ENCODE results near the gene TBPL1.
"Not testable (repeated sequence)": the region's sequence is repeated elsewhere in the genome, so short reads cannot be mapped to it uniquely, and the experiment has no call there.

The TBPL1 gene

DNA sequence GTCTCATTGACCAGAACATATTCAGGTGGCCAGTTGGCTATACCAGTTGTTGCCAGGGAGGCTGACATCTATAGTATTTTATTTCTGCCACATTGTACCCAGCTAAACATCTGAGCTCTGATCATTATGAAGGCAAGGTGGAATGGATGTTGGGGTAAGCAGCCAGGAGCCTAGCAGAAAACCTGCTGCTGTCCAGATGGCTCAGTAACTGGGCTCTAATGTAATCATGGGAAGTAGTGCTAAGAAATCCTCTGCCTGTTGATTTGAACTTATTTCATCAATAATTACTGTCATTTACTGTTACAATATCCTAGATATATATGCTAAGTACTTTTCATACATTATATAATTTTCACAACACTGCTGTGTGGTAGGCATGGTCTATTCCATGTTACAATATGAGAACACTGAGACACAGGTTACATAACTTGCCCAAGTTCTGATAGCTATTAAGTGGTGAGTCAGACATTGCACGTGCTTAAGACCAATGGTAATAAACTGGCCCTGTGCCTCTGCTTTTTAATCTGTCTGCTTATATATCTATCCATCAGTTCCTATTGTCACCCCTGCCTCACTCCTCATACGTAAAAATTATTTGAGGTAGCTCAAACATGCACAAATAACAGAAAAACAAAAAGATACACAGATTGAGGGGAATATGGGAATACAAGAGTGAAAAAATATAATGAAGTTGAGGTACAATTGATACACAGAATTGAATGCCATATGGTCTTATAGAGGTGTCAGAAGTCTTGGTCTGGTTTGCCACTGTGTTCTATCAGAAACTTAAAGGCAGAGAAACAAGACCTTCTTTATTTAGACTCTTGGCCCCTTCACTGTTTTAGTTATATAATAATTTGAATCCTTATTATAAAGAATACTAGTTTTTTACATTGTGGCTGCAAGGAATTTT lies 25.2 kb downstream of the TBPL1 start:
- no peak for FAIRE-seq

DNA sequence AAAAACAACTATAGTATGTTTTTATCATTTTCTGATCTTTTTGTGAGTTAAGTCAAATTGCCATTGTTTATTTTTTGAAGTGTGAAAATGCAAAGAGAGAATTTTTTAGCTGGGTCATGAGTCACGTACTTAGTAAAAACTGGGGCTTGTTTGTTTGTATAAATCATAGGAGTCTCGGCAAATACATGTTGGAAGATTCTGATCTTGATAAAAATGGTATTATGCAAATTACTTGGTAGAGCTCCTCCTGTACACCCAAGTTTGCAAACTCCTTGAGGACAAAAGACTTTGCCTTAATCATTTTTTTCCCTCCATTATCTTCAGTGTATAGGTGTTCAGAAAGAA lies 25.8 kb downstream of the TBPL1 start:
- no peak for FAIRE-seq

DNA sequence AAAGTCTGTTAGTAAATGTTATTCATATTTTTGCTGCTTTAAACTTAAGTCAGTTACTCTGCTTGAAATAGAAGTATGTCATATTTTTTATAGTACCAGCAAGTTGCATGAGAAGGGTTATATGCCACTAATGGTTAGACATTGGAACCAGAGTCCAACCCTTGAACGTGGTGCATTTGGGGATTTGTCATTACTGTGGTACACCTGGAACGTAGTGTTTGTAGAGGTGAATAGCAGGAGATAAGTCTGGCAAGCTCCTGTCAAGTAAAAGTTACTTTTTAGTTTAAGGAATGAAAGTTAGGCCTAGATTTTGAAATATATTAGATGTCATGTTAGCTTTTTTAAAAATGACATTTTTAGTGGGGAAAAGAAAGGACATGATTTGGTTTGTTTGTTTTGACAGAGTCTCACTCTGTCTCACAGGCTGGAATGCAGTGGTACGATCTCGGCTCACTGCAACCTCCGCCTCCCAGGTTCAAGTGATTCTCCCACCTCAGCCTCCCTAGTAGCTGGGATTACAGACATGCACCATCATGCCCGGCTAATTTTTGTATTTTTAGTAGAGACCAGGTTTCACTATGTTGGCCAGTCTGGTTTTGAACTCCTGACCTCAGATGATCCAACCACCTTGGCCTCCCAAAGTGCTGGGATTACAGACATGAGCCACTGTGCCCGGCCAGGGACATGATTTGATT lies 26.4 kb downstream of the TBPL1 start:
- FAIRE-seq, result not testable (repeated sequence)

DNA sequence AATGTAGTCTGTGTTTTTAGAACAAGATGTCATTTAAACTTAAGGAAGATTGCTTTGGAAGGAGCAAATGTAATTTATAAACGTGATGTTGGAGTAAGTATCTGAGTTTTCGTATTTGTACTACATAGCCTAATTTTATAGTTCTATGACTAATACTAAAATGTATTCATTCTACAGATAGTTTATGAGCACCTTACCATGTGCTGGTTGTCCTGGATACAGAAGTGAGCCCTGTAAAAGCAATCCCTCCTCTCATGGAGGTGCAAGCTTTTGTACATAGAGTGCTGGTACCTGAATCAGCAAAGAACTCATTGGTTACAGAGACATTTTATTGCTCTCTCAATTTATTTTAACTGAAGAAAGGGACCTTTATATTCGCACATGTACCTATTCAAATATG lies 27.1 kb downstream of the TBPL1 start:
- peak; percentile 41 for FAIRE-seq

DNA sequence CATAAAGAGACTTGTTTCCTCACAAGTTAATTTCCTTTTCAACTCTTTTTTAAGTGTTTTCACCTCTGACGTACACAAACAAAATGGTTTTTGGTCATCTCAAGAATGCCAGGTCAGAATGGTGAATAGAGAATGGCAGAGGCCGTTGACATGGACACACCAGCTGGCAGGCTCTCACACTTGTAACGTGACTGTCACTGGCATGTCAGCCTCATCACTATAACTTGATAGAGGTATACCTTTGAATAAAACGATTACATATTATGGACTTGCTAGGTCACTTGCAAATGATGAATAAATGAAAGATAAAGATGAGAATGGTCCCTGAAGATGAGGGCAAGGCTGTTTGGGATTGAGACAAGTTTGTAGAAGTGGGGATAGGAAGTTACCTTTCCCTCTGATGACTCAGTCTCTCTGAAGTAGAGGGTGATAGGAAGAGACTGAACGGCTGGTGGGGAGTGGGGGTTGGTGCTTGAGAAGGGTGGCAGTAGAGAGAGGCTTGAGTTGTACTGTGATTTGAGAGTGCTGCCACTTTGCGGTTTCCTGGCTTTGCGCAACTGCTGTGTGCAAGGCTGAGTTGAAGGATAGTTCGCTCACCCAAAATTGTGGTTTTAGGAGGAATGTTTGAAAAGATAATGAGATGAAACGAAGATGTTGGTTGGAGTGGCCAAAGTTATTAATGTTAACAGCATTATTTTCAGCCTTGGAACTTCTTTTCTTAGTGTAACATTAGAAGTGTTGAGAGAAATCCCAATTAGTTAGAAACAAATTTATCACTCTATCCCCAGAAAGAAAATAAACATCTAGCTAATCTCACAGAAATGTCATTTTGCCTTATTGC lies 30.3 kb downstream of the TBPL1 start:
- FAIRE-seq, result no peak

DNA sequence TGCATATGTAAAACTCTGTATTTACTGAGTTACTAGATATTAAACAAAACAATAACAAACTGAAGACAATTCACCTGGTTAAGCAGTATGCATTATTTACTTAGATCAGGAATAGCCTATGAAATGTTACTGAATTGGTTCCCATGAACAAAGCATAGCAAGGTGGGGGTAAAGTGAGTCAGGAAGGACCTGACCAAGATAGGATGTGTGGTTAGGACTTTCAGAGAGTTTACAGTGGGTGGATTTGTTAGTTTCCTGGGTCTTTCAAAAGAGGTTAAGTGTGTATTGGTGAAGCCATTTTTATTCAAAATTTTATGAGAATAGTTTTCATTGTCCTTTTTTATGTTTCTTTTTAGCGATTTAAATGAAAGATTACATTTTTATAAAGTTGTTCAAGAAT lies 32.9 kb downstream of the TBPL1 start:
- FAIRE-seq, result no peak

DNA sequence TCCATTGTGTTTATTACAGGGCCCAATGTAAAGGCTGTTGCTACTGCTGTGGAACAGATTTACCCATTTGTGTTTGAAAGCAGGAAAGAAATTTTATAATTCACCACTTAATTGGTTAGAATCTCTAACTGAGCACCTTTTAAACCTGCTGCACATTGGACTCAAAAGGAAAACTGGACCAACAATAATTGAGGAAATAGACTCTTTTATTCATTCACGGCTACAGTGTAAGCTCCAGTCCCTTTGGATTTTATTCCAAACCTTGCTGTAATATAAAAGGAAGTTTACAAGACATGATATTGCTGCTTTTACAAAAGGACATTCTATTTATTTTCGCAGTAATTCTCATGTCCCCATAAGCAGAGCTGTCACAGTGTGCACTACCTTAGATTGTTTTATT lies 33.9 kb downstream of the TBPL1 start:
- no peak for FAIRE-seq

DNA sequence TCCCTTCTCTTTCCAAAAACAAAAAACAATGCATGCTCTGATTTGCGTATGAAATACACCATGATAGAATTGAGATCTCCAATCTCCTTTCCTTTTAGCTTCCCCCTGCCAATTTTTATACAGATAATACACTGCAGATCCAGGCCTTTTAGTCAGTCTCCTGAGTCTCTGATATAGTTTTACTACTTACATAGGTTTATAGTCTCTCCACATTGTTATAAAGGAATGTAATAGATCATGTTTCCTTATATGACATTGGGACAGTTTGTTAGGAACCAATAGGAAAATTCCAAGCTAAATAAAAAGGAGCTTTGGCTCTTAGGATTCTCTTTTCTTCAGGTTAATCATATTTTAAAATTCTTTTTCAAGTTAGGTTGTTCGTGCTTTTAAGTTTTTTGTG lies 36.5 kb downstream of the TBPL1 start:
- FAIRE-seq, result peak; percentile 21

DNA sequence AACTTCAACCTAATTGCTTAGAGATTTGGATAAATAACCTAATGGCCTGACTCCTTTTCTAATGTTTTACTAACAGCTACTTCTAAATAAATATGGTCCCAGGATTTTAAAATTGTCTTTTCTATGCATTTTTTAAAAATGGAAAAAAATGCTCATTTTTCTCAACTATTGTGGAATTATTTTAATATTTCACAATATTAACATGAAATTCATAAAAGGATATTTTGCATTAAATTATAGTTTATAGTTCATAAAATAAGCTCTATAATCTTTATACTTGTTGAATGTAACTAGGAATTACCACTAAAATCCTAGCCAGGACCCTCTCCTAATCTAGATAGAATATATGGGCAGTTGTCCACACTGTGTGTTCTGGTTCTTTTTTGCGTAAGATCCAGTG lies 37.3 kb downstream of the TBPL1 start:
- FAIRE-seq, result peak; percentile 14

DNA sequence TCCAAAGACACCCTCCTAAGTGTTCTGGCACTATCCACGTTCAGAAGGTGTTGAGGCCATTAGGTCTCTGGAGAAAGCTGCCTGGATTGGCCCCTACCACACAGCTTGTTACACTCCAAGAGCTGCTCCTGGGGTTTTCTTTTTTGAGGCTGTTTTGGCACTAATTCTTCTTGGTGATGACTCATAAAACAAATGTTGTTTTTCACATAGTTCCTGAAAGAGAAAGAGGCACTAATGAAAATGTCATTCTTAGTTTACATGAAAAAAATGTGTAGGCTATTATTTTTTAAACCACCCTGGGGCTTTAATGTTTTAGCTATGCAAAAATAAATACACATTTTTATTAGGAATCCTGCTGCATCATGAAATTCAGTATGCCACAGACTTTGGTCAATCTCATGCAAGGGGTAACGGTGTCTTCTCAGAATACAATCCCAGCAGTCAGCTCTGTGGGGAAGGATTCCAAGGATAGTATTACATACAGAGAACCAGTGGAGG lies 38.1 kb downstream of the TBPL1 start:
- peak; percentile 93 for FAIRE-seq

DNA sequence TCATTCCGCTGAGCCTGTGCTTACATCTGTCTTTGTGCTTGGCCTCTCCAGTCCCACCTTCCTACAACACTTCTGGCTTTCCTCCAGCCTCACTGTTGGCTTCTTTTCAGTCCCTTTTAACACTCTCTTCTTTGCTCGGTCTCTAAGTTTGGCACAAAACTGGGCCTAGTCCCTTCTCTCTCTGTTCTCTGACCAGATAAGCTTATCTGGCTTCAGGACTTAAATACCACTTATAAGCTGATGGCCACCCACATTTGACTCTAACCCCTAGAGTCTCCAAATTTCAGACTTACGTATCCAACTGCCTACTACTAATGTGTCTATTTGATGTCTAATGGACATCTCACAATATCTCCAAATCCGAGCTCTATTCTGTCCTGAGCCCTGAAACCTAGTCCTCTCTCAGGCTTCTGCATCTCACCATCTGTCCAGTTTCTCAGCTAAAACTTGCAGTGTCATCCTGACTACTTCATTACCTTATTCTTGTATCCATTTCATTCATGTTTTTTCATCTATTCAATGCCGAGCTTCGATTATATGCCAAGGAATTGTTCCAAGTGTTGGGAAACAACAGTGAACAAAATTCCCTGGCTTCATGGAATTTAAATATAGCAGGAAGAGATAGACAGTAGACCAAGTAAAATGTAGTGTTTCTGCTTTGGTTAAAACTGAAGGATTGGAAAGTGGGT lies 40.1 kb downstream of the TBPL1 start:
- no peak for FAIRE-seq

DNA sequence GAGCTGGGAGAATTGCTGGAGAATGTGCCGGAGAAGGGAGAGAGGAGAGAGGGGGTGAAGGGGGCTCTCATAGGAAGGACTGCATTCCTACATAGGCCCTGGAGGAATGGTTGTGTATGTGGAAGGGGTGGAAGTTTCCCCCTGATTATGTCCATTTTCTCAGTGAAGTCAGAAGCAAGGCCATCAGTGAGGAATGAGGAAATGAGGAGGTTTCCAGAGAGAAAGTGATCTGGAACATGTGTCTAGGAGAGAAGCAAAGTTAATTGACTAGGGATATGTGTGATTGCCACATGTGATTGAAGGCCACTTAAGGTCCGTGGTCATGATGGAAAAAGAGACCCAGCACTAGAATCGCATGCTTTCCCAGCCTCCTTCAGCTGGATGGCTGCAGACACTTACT lies 42.3 kb downstream of the TBPL1 start:
- no peak for FAIRE-seq

DNA sequence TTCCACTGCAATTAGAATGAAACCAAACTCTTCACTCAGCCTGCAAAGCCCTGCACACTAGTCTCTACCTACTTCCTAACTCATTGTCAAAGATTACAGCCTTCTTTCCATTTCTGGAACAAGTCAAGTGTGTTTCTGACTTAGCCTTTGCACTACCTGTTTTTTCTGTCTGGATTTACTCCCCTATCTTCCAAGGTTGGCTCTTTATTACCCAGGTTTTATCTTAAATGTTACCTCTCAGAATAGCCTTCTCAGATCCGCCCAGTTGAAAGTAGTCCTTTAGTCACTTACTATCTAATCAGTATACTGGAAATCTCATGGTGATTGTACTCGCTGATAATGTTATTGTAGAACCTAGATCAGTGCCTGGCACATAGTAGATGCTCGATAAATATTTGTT lies 42.7 kb downstream of the TBPL1 start:
- no peak for FAIRE-seq

DNA sequence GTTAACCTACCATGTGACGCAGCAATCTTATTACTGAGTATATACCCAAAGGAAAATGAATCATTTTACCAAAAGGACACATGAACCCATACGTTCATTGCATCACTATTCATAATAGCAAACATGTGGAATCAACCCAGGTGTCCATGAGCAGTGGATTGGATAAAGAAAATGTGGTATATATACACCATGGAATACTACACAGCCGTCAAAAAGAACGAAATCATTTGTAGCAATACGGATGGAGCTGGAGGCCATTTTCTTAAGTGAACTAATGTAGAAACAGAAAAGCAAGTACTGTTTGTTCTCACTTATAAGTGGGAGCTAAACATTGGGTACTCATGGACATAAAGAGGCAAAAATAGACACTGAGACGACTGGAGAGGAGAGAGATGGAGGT lies 44.2 kb downstream of the TBPL1 start:
- no peak for FAIRE-seq

DNA sequence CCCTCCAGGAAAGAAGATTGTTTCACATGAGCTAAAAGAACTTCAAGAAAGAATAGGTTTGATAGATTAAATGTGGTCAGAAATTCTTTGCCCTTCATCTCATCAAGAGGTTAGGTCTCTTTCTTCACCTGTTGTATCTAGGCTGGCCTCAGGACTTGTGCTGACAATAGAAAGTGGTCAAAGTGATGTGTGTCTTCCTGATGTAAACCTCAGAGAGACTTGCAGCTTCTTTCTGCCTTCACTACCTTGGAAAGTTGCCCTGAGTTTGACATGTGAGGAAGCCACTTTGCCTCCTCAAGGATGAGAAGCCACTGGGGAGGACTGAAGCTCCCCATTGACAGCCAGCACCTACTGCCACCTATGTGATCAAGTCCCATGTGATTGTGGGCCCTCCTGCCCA lies 46.3 kb downstream of the TBPL1 start:
- no peak for FAIRE-seq

DNA sequence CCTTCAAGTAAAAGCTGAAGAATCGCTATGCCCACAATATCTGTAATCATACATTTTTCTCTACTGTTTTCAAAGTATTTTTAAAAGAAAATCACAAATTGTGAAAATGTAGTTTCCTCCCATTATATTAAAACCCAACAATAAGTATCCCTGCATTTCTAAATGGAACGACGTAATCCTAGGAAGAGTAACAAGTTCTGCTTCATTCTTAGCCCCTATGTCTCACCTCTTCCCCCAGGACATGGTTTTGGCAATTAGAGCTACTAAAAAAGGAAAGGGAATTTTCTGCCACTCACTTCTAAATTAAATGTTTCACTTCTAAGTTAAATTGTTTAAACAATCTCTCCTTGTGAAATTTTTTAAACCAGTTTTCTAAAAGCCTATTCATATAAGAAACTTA lies 47.4 kb downstream of the TBPL1 start:
- no peak for FAIRE-seq

DNA sequence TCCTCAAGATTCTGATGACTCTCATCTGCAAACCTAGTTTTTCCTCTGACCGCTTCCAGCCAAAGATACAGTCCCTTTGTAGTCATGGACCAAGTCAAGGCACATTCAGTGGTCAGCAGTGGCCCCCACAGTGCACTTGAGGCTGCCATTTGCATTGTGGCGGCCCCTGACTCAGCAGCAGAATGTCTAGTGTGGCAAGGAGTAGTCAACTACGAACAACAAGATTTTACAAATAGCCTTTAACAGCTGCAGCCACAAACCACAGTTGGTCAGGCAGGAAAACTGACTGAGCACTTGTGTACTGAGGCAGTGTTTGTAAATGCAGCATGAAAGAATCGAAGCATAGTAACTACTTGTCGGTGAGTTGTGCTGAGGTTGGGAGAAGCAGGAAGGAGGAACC lies 49.8 kb downstream of the TBPL1 start:
- FAIRE-seq, result no peak

DNA sequence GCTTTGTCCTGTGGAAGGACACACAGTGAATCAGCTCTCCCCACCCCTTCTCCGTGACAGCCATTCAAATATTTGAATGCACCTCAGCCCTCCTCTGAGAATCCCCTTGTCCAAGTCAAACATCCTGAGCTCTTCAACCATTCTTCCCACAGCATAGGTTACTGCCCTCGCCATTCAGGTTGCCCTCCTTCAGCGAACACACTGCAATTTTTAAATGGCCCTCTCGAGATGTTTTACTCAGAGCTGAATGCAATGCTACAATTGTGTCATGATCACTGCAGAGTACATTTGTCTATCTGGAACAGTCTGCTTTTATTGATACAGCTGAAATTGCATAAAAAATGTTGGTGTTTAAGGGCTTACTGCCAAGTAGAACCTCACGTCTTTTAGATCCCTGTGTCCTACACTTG lies 50.5 kb downstream of the TBPL1 start:
- no peak for FAIRE-seq

DNA sequence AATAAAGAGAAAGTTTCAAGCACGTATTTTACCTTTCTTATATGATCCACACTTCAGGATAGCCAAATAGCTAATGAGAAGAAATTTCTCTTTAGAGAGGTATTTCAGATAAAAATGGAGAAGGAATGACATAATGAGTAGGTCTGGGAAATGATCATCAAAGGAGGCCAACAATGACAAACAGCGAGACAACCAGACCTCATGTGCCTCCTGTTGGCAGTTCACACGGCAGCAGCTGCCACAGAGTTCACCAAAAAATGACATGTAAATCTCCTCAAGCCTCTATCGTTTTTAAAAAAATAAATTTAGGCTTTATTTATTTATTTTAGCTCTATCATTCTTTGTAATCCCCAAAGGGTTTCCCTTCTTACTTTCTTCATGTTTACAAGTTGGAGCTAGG lies 51.7 kb downstream of the TBPL1 start:
- FAIRE-seq, result no peak

DNA sequence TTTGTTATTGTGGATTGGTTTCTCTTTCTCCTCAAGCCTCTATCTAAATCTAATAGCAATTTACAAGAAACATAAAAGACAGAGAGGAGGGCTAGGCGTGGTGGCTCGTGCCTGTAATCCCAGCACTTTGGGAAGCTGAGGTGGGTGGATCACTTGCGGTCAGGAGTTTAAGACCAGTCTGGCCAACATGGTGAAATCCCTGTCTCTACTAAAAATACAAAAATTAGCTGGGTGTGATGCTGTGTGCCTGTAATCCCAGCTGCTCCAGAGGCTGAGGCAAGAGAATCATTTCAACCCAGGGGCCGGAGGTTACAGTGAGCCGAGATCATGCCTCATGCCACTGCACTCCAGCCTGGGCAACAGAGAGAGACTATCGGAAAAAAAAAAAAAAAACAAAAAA lies 52.8 kb downstream of the TBPL1 start:
- no peak for FAIRE-seq

DNA sequence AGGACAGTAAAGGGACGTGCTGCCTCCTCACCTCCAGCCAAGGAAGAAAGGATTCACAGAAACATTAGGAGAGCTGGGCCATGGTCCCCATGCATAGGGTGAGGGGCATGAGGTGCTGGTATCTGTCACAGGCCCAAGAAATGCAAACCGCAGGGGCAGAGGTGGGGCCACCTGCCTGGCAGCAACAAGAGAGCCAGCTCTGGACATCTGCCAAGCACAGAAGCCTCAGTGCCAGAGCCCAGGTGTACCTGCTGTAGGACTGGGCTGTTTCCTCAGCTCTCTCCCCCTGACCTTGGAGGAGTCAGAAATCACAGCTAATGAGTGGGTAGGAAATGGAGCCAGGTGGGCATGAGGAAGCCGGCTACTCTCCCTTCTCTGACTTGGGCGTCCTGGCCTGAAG lies 54.1 kb downstream of the TBPL1 start:
- no peak for FAIRE-seq

DNA sequence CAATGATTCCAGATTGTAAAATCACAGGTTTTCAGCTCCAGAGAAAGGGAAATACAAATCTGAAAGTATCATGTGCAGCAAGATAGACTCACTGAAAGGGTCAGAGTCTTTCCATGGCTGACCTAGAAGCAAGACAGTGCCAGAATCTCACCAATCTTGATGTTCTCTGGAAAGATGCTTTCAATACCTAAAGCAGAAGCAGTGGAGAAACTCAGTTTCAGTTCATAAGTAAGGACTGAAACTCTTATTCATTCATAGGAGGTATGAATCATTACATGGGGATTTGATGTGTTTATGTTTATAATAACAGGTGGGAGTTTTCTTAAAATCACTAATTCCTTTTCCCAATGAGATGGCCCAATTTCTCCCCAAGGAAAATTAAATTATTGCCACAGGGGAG lies 56.9 kb downstream of the TBPL1 start:
- no peak for FAIRE-seq

DNA sequence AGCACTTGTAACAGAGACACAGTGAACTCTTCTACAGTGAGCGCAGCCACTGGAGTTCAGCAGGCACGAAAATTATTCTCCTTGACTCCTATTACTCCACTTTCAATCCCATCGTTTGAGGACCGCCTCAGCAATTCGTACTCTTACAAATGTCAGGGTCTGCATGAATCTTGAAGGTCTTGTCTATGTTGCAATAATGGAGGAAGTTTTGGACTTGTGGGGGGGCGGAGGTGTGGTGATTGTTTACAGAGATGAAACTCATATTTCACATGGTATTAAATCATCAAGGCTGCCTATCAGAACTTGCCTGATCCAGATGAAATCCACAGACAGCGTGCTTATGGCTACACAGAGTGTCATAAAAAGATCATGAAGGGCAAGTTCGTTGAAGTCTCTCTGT lies 57.4 kb downstream of the TBPL1 start:
- FAIRE-seq, result no peak

All from A204.1 (cell line).